Erythroblast (primary cell): ENCODE data around the gene ZBTB7C.

Source experiments
- DNase-seq, 2 experiments: peaks; one replicate each; lab custom pipeline; 2025; lab: John Stamatoyannopoulos, UW
- GATA1 ChIP-seq: IDR thresholded peaks from 2 replicates; pipeline ENCODE4 v1.6.1; 2011; ENCODE audit warnings: low read depth, mild to moderate bottlenecking, control low read depth, low read length, moderate library complexity
- POLR2A ChIP-seq: IDR thresholded peaks from 2 replicates; pipeline ENCODE4 v1.6.1; 2011; ENCODE audit warnings: mild to moderate bottlenecking, low read length

Gene ZBTB7C

DNA sequence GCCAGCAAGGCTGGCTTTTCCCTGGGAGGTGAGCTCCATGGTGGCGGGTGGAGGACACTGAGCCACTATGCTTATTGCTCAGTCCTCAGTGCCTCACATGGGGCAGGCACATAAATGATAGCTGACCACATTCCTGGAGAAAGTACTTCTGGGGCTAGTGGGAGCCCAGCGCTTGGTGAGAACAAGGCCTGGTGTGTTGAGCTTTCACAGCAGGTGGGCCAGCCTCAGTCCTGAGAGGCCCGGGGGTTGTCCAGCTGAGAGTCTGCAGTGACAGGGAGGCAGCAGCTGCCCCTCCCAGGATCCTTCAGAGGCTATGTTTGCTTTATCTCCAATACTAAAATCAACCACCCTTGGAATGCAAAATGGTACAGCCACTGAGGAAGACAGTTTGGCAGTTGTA, 217.7 kb downstream of the ZBTB7C start:
- no peak for DNase-seq
- no peak for TF ChIP-seq POLR2A
- no peak for TF ChIP-seq GATA1

DNA sequence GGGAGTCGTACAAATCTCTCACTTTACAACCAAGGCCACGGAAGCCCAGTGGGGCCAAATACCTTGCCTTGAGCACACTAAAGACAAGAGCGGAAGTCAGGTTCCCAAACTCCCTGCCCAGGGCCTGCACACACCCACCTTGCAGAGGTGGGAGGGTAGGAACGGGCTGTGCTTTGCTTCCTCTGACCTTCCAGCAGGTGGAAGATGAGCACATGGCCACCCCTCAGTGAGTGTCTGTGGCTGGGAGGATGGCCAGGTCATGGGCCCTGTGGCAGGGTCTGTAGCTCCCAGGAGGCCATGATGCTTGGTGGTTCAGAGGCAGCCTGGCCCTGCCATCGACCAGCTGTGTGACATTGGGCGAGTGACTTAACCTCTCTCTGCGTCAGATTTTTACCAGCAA, 218.2 kb downstream of the ZBTB7C start:
- no peak for TF ChIP-seq GATA1
- no peak for TF ChIP-seq POLR2A
- DNase-seq, result no peak

DNA sequence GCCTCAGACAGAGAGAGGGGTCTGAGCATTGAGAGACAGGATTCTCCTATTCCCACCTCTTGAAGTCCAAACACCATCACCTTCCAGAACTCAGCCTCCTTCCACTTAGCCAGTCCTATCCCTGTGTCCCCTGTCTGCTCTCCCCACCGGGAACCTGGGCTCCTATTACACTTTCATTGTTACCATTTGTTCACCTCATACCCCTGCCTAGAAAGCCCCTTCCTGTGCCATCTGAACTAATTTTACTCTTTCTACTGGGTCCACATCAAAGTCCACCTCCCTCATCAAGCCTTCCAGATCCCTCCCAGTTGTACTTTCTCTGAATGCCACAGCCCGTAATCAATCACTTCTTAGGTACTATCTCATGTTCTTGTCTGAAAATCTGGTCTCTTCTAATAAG, 220.6 kb downstream of the ZBTB7C start:
- DNase-seq, result no peak
- no peak for TF ChIP-seq GATA1
- TF ChIP-seq POLR2A, result no peak

DNA sequence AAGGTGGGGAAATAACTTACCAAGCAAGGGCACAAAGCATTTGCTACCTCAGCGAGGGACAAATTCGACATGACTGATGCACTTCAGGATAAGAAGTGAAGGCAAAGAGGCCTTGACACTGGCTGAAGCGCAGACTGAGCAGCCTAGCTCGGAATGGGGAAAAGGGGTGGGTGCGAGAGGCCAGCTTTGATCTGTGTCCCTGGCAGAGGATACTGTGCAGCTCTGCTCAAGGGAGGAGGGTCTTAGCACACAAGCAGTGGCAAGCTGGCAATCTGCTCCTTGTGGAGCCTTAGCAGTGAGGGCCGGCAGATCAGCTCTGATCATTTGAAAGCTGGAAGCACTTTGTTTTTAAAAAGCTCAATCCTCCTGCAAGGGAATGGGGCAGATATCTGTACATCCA, 222.3 kb downstream of the ZBTB7C start:
- DNase-seq, result no peak
- TF ChIP-seq GATA1, result no peak
- TF ChIP-seq POLR2A, result no peak

DNA sequence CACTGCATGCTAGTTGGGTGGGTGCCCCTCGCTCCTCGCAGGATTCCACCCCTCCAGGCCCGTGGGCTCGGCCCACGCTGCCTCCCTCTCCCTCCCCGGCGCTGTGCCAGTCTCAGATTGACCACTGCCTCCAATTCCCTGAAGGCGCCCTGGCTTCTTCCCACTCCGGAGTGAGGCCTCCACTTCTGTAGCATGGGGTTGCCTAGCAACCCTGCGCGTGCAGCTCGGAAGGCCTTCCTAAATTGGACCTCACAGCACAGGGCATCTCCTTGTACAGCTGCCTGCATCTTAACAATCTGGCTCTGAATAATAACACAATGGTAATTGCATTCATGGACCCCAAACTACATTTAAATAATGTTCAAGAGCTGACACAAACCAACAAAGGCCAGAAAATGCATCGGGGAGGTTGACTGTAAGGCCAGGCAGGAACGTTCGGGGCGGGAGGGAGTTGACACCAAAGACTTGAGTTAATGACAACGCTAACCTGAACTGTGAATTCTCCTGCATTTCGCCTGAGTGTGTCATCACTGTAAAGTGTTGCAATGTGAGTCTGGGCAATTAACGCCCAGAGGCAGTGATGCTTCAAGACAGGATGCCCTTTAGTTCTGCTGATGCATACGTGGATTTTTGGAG, 222.9 kb downstream of the ZBTB7C start:
- TF ChIP-seq GATA1 (no peak), POLR2A (no peak)
- no peak for DNase-seq

DNA sequence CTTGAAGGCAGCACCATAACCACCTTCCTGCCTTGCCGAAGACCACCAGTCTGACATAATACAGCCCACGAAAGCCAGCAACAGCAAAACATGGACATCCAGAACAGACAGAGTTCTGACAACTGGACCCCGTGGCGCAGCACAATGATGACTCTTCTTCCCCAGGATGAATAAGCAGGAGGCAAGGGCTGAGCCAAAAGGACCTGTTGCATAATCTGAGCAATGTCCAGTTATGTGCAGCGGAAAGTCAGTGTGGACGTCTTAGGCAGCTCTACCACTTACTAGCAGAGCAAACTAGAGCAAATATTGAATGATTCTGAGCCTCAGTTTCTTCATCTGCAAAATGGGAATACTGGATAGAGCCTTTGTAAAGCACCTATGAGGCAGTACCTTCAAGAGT, 225.1 kb downstream of the ZBTB7C start:
- TF ChIP-seq GATA1, result no peak
- no peak for TF ChIP-seq POLR2A
- no peak for DNase-seq

DNA sequence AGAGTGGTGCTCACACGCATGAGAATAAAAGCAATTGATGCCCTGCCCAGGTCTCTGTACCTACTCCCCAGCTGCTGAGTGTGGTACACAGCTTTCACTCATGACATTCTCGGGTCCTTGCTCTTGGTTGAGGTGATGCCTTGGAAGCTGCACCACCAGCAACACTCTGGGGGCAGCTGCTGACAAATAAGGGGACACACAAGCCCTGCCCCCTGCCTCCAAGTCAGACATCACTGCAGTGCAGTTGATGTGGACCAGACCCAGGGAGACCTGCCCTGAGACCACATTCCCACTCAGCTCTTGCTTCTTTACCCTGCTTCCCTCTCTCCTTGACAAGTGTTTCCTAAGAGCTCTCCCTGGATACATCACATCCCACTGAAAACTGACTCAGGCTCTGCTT, 225.6 kb downstream of the ZBTB7C start:
- no peak for DNase-seq
- TF ChIP-seq GATA1, result no peak

DNA sequence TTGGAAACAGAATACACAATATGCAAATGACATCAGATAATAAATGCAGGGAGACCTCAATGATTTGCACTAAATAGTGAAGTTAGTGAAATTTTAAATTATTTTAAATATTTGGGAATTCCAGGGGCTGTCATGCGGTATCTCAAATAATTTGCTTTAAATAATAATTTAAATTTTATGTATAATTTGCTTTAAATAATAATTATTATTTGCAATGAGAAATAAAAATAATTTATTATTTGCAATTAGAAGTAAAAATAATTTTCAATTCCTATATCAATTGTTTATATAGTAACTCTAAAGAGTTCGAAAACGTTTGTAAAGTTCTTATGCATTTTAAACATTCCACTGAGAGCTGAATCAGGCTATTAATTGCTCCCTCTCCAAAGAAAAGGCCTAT, 226.4 kb downstream of the ZBTB7C start:
- no peak for DNase-seq
- TF ChIP-seq POLR2A, result no peak
- no peak for TF ChIP-seq GATA1

DNA sequence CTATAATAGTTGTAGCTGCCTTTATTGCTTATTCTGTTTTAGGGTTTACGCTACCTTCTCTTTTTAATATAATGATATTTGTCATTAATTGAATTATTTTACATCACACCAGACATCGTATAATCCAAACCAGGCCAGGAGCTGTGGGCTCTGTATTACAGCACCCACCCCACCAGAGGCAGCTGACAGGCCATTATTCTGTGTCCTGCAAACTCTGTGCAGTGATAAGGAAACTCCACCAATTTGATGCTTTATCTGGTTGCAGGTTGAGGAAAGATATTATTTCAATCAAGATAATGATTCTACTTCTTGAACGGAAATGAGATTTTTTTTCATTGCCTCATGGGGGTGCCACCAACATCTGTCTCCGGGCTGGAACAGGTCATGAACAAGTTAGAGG, 227.3 kb downstream of the ZBTB7C start:
- TF ChIP-seq GATA1 (no peak), POLR2A (no peak)
- DNase-seq, result no peak

DNA sequence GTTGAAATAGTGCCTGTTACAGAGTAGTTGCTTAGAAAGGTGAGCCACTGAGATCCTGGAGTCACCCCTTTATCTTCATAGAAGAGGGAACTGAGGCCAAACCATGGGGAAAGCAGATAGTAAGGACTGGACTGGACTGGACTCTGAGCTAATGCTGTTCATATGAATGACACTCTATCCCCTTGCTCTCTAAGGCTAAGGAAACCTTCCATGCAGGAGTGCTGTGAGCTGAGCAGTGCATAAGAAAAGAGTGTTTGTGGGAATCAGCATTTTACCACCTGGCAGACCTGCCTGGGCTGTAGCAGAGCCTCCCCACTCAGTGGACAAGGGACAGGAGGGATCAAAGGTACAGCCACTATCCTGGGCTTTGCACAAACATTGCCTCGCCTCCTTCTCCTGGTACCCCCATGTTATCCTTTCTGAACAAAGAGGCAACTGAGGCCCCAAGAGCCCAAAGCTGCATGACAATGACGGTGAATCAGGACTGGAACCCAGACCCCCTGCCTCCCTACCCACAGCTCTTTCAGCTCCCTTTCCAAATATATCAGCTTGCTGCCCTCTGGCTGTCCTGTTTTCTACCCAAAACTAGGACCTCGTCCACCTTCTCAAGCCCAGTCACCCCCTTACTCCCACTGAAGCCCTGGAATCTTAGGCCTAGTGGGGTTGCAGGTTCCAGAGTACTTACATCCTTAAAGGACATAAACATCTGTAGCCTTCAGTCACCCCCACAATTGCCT, 227.9 kb downstream of the ZBTB7C start:
- TF ChIP-seq GATA1 (no peak), POLR2A (no peak)
- no peak for DNase-seq

DNA sequence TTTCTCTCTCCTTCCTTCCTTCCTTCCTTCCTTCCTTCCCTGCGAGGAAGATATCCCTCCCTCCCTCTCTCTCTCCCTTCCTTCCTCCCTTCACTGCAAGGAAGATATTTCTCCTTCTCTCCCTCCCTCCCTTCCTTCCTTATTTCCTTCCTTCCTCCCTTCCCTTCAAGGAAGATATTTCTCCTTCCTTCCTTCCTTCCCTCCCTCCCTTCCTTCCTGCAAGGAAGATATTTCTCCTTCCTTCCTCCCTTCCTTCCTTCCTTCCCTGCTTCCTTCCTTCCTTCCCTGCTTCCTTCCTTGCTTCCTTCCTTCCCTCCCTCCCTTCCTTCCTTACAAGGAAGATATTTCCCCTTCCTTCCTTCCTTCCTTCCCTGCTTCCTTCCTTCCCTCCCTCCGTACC, 229.5 kb downstream of the ZBTB7C start:
- no peak for TF ChIP-seq POLR2A
- no peak for DNase-seq

DNA sequence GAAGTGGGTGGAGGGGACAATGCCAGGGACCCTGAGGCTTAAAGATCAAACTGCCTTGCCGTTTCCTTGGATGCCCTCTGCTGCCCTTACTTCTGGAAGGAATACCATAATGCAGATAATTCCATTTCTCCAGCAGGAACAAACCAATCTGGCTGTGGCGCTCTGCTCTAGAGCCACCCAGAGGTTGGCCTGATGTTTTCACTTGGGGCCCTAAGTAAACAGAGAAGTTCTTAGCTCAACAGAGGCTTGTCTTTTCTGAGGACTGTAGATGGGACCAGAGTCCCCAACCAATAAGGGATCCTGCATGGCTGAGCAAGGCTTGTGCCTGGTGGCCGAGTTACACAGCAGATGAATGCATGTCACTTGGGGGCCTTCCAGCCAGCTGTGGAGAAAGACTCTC, 230.2 kb downstream of the ZBTB7C start:
- DNase-seq, result no peak
- TF ChIP-seq POLR2A (no peak), GATA1 (no peak)

DNA sequence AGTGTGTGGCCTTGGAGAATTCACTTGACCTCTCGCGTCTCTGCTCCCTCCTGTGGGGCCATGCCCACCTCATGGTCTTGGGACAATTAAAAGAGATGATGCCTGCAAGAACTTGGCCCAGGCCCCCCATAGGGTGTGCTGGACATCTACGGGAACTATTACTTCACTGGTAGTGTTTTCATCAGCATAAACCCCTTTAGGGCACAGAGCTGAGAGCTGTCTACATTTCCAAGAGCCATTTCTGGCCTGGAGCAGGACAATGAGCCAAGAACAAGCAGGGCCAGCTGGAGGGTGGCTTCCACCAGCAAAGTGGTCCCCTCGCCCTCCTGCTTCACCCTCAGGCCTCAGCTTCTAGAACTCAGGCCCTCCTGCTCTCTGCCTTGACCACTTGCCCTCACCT, 232.3 kb downstream of the ZBTB7C start:
- no peak for DNase-seq
- TF ChIP-seq POLR2A (no peak), GATA1 (no peak)

DNA sequence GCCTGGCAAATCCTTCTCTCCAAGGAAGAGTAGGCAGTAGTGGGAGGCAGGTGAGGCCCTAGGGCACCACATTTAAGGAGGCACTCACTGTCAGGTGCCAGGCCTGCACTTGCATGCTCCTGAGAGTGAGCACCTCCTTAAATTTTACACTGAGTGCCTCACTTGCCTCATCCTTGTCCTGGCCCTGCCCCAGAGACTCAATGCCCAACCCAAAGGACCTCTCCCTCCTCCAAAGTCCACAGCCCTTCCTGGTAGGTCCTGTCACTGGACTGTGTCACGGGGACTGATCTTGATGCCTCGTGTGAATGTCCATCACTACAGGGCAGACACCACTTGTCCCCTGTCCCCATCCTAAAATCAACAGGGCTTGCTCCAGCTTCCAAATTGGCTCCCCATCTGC, 235.6 kb downstream of the ZBTB7C start:
- TF ChIP-seq GATA1, result no peak
- no peak for TF ChIP-seq POLR2A
- no peak for DNase-seq
